Activated gamma-delta T cell treated with Interleukin-2 at 50 U/mL for 16 hours (primary cell): ENCODE results near the gene COL8A1.
"Not testable (repeated sequence)": the region's sequence is repeated elsewhere in the genome, so short reads cannot be mapped to it uniquely, and the experiment has no call there.

ENCODE experiments used
- DNase-seq: peaks from one replicate; pipeline ENCODE4 v3.0.0-alpha.2; 2020

COL8A1 gene

GRCh38 chr3:99712291-99712954 is 74.0 kb downstream of the COL8A1 start:
- DNase-seq, result no peak

GRCh38 chr3:99713440-99713839 is 75.0 kb downstream of the COL8A1 start:
- DNase-seq, result no peak

- no peak for DNase-seq
Measured at GRCh38 chr3:99714146-99714545, 75.8 kb downstream of the COL8A1 start.

GRCh38 chr3:99714575-99714974 is 76.2 kb downstream of the COL8A1 start:
- DNase-seq, result no peak

- DNase-seq, result no peak
Measured at GRCh38 chr3:99716463-99716995, 78.1 kb downstream of the COL8A1 start.

- DNase-seq, result no peak
Measured at GRCh38 chr3:99720985-99721632, 82.7 kb downstream of the COL8A1 start.

GRCh38 chr3:99721633-99722007 is 83.2 kb downstream of the COL8A1 start:
- DNase-seq, result no peak

- DNase-seq, result no peak
Measured at GRCh38 chr3:99724276-99724675, 85.9 kb downstream of the COL8A1 start.

- no peak for DNase-seq
Measured at GRCh38 chr3:99730870-99731269, 92.5 kb downstream of the COL8A1 start.

GRCh38 chr3:99731499-99731898 is 93.1 kb downstream of the COL8A1 start:
- no peak for DNase-seq

- not testable (repeated sequence) for DNase-seq
Measured at GRCh38 chr3:99740371-99740770, 102.0 kb downstream of the COL8A1 start.

GRCh38 chr3:99741588-99741987 is 103.2 kb downstream of the COL8A1 start:
- no peak for DNase-seq

GRCh38 chr3:99747915-99748314 is 109.5 kb downstream of the COL8A1 start:
- no peak for DNase-seq

GRCh38 chr3:99751649-99752048 is 113.3 kb downstream of the COL8A1 start:
- DNase-seq, result no peak

- DNase-seq, result no peak
Measured at GRCh38 chr3:99753268-99753975, 115.0 kb downstream of the COL8A1 start.

- no peak for DNase-seq
Measured at GRCh38 chr3:99755831-99756230, 117.4 kb downstream of the COL8A1 start.

GRCh38 chr3:99757966-99758365 is 119.6 kb downstream of the COL8A1 start:
- DNase-seq, result no peak

GRCh38 chr3:99758502-99759177 is 120.2 kb downstream of the COL8A1 start:
- no peak for DNase-seq

GRCh38 chr3:99760031-99760430 is 121.6 kb downstream of the COL8A1 start:
- DNase-seq, result no peak

- DNase-seq, result no peak
Measured at GRCh38 chr3:99760629-99761028, 122.2 kb downstream of the COL8A1 start.

GRCh38 chr3:99761415-99762165 is 123.2 kb downstream of the COL8A1 start:
- no peak for DNase-seq

GRCh38 chr3:99762901-99763300 is 124.5 kb downstream of the COL8A1 start:
- DNase-seq, result no peak

- DNase-seq, result no peak
Measured at GRCh38 chr3:99764377-99764776, 126.0 kb downstream of the COL8A1 start.
